HUES64 (cell line): Measurements from ENCODE around the gene ASTE1.
A peak's percentile ranks its signal among the peaks of the same experiment; 100 is the strongest.

ENCODE experiments used
- H3K27ac ChIP-seq: 2 replicates; pipeline ENCODE4 v1.7.0; 2013; ENCODE audit warnings: low read depth, low read length, inconsistent platforms
- H3K27me3 ChIP-seq: 2 replicates; pipeline ENCODE4 v1.6.1; 2013; ENCODE audit warnings: mild to moderate bottlenecking, low read length; ENCODE audit not compliant: insufficient read depth
- H3K36me3 ChIP-seq: 2 replicates; pipeline ENCODE4 v1.6.1; 2013; ENCODE audit warnings: mild to moderate bottlenecking, low read length; ENCODE audit not compliant: insufficient read depth
- H3K4me1 ChIP-seq: 2 replicates; pipeline ENCODE4 v1.6.1; 2013; ENCODE audit warnings: mild to moderate bottlenecking, low read length, moderate library complexity; ENCODE audit not compliant: insufficient read depth
- H3K4me3 ChIP-seq: 2 replicates; pipeline ENCODE4 v1.5.1; 2013; ENCODE audit warnings: mild to moderate bottlenecking, low read length, moderate library complexity
- H3K9ac ChIP-seq: 2 replicates; pipeline ENCODE4 v1.6.1; 2013; ENCODE audit warnings: mild to moderate bottlenecking, low read depth, low read length
- H3K9me3 ChIP-seq: 2 replicates; pipeline ENCODE4 v1.6.1; 2013; ENCODE audit warnings: low read depth, low read length; ENCODE audit not compliant: insufficient read depth
- WGBS: fragments of 150-250, 120-280 bp; methylation state at CpG from one replicate; pipeline ENCODE4 v1.1.7; 2013; ENCODE audit warnings: missing lambda C conversion rate; 5-methylcytosine and 5-hydroxymethylcytosine counted together

ASTE1 gene

DNA sequence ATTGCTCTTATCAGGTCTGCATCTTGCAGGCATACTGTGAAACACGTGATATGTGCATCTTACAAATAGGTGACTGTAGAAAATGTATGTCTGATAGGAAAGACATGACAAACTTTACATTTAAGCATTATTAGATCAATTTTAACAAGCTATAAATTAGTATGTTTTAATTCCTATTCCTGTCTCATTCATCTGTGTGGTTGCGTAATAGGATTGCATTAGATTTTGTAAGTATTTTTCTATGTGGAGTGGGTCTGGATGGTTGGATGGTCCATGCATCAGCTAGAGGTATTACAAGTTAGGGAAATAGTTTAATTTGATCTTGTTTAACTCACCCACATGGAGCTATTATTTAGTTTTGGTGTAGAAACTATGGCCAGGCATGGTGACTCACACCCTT is 18.8 kb downstream of the ASTE1 start:
- H3K9ac ChIP-seq = no peak overlapping the region
- no peaks in the 10 kb centered on the region for H3K9me3 ChIP-seq
- 100% methylated on average over 2 of the region's 2 CpGs for WGBS
- H3K27ac ChIP-seq = no peak overlapping the region
- H3K27me3 ChIP-seq = no peaks in the 10 kb centered on the region
- no peak overlapping the region for H3K4me3 ChIP-seq
- peaks cover 53% of the 10 kb centered on the region for H3K36me3 ChIP-seq
- no peaks in the 10 kb centered on the region for H3K4me1 ChIP-seq

DNA sequence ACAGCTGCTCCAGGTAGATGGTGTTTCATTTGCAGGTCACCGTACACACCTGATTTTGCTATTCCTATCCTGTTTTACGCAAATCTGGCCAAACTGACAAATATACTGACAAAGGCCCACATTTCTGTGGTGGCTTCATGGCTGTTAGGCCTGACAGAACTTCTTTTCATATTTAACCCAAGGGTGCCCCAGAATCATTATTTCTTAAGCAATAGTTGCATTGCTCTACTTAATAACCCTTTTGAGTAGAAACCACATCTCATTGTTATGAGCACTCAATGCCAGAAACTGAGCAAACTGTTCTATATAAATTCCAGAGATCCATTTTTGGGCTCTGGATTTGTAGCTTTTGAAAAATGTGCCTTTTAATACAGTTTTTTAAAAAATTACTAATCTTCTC is 19.4 kb downstream of the ASTE1 start:
- peaks cover 53% of the 10 kb centered on the region for H3K36me3 ChIP-seq
- H3K4me3 ChIP-seq = no peak overlapping the region
- no peaks in the 10 kb centered on the region for H3K9me3 ChIP-seq
- H3K27me3 ChIP-seq = no peaks in the 10 kb centered on the region
- H3K9ac ChIP-seq = no peak overlapping the region
- no peaks in the 10 kb centered on the region for H3K4me1 ChIP-seq
- 96% methylated on average over 2 of the region's 2 CpGs for WGBS
- no peak overlapping the region for H3K27ac ChIP-seq

DNA sequence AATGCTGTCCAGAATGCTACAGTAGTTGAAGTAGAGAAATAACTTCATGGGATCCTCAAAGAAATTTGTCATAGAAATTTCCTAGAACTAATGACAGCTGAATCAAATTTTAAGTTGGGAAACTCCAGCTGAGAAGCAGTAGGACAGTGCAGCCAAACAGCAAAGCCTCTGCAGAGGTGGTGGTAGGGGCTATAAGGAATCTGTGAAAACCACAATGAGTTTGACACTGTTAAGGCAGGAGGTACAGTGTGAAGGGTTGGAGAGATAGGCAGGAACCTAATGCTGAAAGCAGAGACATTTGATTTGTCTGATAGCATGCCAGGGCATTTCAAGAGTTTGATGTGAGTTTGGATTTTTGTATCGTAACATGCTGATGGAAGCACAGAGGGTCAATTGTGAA is 22.0 kb downstream of the ASTE1 start:
- Histone ChIP-seq H3K4me1 (no peaks in the 10 kb centered on the region), H3K9me3 (no peaks in the 10 kb centered on the region), H3K36me3 (peaks cover 59% of the 10 kb centered on the region), H3K9ac (no peak overlapping the region), H3K27me3 (no peaks in the 10 kb centered on the region), H3K27ac (no peak overlapping the region), H3K4me3 (no peak overlapping the region)
- WGBS = 97% methylated on average over 1 of the region's 1 CpG

DNA sequence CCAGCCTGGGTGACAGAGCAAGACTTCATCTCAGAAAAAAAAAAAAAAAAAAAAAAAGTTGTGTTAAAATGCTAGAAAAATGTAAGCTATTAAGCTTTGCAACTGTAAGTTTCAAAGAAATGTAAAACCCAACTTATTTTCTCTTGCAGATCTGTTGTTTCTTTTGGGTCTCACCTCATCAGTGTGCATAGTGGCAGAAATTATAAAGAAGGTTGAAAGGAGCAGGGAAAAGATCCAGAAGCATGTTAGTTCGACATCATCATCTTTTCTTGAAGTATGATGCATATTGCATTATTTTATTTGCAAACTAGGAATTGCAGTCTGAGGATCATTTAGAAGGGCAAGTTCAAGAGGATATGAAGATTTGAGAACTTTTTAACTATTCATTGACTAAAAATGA is 25.6 kb downstream of the ASTE1 start:
- peaks cover 85% of the 10 kb centered on the region for H3K36me3 ChIP-seq
- H3K27ac ChIP-seq = no peak overlapping the region
- no peaks in the 10 kb centered on the region for H3K4me1 ChIP-seq
- H3K27me3 ChIP-seq = no peaks in the 10 kb centered on the region
- WGBS = 100% methylated on average over 1 of the region's 1 CpG
- no peaks in the 10 kb centered on the region for H3K9me3 ChIP-seq
- no peak overlapping the region for H3K9ac ChIP-seq
- H3K4me3 ChIP-seq = no peak overlapping the region

DNA sequence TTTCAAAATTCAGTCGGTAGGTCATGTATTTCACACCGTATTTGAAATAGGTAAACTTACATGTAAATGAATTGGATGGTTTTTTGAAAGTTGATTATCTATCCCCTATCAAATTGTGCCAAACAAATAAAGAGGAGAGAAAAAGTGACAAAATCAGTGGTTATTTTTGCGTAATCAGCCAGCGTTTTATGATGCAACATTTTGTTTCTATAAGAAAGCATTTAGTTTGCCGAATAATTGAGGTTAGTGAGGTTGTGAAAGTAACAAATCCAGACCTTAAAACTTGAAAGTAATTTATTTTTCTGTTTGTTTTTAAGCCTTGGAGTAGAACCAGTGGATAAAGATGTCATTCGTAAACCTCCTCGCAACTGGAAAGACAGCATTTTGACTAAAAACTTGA is 29.3 kb downstream of the ASTE1 start:
- Histone ChIP-seq H3K27me3 (no peaks in the 10 kb centered on the region), H3K9ac (no peak overlapping the region), H3K4me3 (no peak overlapping the region), H3K36me3 (peaks cover 90% of the 10 kb centered on the region), H3K4me1 (no peaks in the 10 kb centered on the region), H3K9me3 (no peaks in the 10 kb centered on the region), H3K27ac (no peak overlapping the region)
- WGBS = 100% methylated on average over 5 of the region's 7 CpGs

DNA sequence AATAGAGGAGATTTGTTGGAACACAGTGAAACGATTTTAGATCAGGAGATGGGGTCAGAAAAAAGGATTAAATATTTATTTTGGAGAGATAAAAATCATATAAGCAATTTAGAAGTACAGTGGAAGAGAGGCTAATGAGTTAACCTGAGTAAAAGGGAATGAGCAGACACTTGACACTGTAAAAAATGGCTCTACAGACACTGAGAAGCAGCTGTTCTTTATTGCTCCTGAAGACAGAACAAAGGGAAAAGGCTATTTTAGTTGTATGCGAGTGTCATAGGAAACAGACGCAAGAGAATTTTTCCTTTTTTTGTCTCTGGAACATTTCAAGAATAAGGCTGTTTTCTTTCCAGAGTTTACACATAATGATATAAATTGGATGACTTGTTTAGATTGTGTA is 34.3 kb downstream of the ASTE1 start:
- no peaks in the 10 kb centered on the region for H3K27me3 ChIP-seq
- H3K36me3 ChIP-seq = peaks cover 55% of the 10 kb centered on the region
- no peaks in the 10 kb centered on the region for H3K4me1 ChIP-seq
- WGBS = 98% methylated on average over 3 of the region's 3 CpGs
- H3K4me3 ChIP-seq = no peak overlapping the region
- no peaks in the 10 kb centered on the region for H3K9me3 ChIP-seq
- no peak overlapping the region for H3K27ac ChIP-seq
- H3K9ac ChIP-seq = no peak overlapping the region

DNA sequence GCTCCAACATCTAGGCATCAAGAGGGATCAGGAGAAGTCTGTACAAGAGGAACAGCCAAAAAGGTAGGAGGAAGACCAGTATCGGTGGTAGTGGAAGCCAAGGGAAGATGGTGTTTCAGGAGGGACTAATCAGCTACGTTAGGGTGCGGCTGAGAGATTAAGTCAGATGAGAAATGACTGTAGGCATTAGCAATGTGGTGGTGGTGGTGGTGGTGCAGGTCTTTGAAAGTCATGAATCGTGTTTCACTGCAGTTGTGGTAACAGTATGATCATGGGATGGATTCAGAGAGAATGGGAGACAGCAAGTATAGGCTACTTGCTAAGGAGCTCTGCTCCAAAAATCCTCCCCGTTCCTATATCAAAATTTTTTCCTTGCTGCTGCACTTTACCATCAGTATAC is 35.5 kb downstream of the ASTE1 start:
- no peaks in the 10 kb centered on the region for H3K9me3 ChIP-seq
- H3K27ac ChIP-seq = no peak overlapping the region
- H3K4me1 ChIP-seq = no peaks in the 10 kb centered on the region
- 94% methylated on average over 4 of the region's 5 CpGs for WGBS
- no peak overlapping the region for H3K4me3 ChIP-seq
- peaks cover 43% of the 10 kb centered on the region for H3K36me3 ChIP-seq
- H3K27me3 ChIP-seq = no peaks in the 10 kb centered on the region
- H3K9ac ChIP-seq = no peak overlapping the region

DNA sequence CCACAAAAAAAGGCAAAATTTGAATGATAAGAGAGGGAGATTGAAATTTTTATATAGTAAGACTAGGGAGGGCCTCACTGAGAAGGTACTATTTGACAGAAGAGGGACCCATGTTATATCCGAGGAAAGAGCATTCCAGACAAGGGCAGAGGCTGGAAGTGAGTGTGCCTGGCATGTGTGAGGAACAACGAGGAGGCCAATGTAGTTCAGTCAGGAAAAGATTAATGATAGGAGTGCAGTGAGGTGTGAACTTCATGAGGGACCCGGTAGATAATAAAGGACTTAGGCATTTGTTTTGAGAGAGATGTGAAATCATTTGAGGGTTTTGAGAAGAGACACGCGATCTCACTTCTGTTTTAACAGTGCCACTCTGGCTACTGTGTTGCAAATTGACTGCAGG is 36.3 kb downstream of the ASTE1 start:
- no peak overlapping the region for H3K27ac ChIP-seq
- WGBS = 73% methylated on average over 5 of the region's 5 CpGs

DNA sequence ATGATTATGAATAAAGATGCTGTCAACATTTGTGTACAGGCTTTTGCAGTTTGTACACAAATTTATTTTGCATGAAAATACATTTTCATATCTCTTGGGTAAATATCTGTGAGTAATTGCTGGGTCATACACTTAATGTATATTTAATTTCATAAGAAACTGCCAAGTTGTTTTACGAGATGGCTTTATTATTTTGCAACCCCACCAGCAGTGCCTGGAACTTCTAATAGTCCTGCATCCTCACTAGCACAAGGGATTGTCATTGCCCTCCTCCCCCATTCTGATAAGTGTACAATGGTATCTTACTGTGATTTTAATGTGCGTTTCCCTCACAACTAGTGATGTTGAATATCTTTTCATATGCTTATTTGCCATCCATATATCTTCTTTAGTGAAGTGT is 45.2 kb downstream of the ASTE1 start:
- Histone ChIP-seq H3K36me3 (peaks cover 64% of the 10 kb centered on the region), H3K27me3 (no peaks in the 10 kb centered on the region), H3K4me1 (no peaks in the 10 kb centered on the region), H3K27ac (no peak overlapping the region), H3K9ac (no peak overlapping the region), H3K4me3 (no peak overlapping the region), H3K9me3 (no peaks in the 10 kb centered on the region)
- 100% methylated on average over 1 of the region's 2 CpGs for WGBS

More for the DNA sequence above, 36.3 kb downstream of the ASTE1 start:
- H3K4me1 ChIP-seq = no peaks in the 10 kb centered on the region
- H3K9ac ChIP-seq = no peak overlapping the region
- no peaks in the 10 kb centered on the region for H3K27me3 ChIP-seq
- no peaks in the 10 kb centered on the region for H3K9me3 ChIP-seq
- H3K4me3 ChIP-seq = no peak overlapping the region
- H3K36me3 ChIP-seq = peaks cover 37% of the 10 kb centered on the region

DNA sequence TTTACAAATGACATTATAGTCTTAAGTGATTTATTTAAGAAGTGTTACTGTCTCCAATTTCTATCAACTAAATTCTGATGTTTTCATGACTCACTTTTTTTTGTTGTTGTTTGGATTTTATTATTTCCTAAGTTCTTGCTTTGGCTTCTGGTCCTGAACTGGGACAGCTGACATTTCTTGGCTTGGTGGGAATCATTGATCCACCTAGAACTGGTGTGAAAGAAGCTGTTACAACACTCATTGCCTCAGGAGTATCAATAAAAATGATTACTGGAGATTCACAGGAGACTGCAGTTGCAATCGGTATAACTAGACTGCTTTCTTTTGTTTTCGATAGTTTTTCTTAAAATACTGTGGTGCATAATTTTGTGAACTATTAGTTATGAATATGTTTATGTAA is 47.5 kb downstream of the ASTE1 start:
- Histone ChIP-seq H3K36me3 (peaks cover 81% of the 10 kb centered on the region), H3K27me3 (no peaks in the 10 kb centered on the region), H3K4me3 (no peak overlapping the region), H3K4me1 (peaks cover 2% of the 10 kb centered on the region; the same call in 1 of the 2 replicates), H3K9ac (no peak overlapping the region), H3K9me3 (no peaks in the 10 kb centered on the region), H3K27ac (no peak overlapping the region)
- 96% methylated on average over 2 of the region's 2 CpGs for WGBS

DNA sequence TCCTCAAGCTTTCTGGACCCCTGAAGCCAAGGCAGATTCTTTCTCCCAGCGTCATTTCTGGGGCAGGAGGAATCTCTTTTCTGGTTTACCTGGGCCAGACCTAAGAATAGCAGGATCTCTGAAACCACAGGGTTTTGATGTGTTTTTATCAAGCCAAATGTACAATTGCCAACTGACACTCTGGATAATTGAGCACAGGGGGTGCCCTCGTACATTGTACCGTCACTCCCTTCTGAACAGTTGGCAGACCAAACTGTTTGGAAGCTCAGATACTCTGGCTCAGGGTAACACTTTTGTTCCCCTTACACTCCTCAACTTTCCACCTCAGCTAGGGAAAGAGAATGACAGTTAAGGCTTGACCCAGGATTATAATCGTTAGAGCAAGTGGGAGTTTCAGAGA is 49.9 kb downstream of the ASTE1 start:
- WGBS = 91% methylated on average over 4 of the region's 4 CpGs
- H3K9ac ChIP-seq = no peak overlapping the region
- H3K36me3 ChIP-seq = peaks cover 69% of the 10 kb centered on the region
- H3K9me3 ChIP-seq = no peaks in the 10 kb centered on the region
- H3K27me3 ChIP-seq = no peaks in the 10 kb centered on the region
- H3K4me3 ChIP-seq = no peak overlapping the region
- H3K27ac ChIP-seq = no peak overlapping the region
- peaks cover 3% of the 10 kb centered on the region; the same call in 1 of the 2 replicates for H3K4me1 ChIP-seq

DNA sequence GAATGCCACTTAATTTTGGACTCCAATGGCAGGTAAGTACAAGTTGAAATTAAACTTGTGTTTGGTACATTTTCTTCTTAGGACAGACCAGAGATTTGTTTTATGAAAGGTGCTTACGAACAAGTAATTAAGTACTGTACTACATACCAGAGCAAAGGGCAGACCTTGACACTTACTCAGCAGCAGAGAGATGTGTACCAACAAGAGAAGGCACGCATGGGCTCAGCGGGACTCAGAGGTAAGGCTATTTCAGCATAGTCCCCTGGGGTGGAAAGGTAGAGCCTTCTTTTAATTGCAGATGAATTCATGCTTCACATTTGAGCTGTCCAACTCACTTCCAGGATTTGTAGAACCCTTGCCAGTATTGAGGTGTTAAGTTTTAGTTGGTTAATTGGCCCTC is 51.4 kb downstream of the ASTE1 start:
- peaks cover 69% of the 10 kb centered on the region for H3K36me3 ChIP-seq
- H3K27me3 ChIP-seq = no peaks in the 10 kb centered on the region
- no peak overlapping the region for H3K4me3 ChIP-seq
- H3K9ac ChIP-seq = no peak overlapping the region
- H3K9me3 ChIP-seq = no peaks in the 10 kb centered on the region
- peaks cover 3% of the 10 kb centered on the region; the same call in 1 of the 2 replicates for H3K4me1 ChIP-seq
- peak overlapping the region; percentile 25; the same call in 1 of the 2 replicates for H3K27ac ChIP-seq
- WGBS = 84% methylated on average over 3 of the region's 3 CpGs
